ENCODE data around the gene CCDC112. TPM values are rescaled to one million over a fixed set of nuclear protein-coding genes. Genes with fewer than 3 reads are reported as not detected.
"Not testable (repeated sequence)": the region's sequence is repeated elsewhere in the genome, so short reads cannot be mapped to it uniquely, and the experiment has no call there.

The CCDC112 gene
- total and polyA plus RNA-seq, 2 donors (not counting 3 experiments of a cell fraction or from before 2014, with no cell fraction given) = 2.4 to 9.6 TPM

DNA sequence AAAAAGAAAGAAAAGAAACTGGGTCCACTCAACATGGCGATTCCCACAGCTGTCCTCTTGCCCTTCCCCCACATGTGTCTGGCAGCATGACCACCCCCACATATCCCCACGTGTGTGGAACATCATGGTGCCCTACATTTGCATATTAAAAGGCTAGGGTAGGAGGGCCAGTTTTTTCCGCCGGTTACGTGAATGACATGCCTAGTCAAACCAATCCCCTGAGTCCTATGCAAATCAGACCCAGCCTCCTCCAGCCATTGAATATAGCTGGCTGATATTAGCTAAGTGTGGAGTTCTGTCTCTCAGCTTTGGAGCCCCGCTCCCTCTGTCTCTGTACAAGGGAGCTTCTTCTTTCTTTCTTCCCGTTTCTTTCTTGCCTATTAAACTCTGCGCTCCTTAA, 33.0 kb upstream of the CCDC112 start:
- Histone ChIP-seq H3K9ac (replicated peaks; ENCODE audit: extremely low read depth, insufficient read depth, low read length) (no peak overlapping the region), H4K20me1 (replicated peaks; ENCODE audit: control insufficient read depth, extremely low read depth, insufficient read depth, low read length) (no peaks in the 10 kb centered on the region), H3K4me3 (replicated peaks in 1 of 3; ENCODE audit: insufficient read depth in 1 of 3, low read depth in 1 of 3, low read length in 3 of 3) (no peak overlapping the region), H3K79me2 (ENCODE audit: control insufficient read depth, insufficient read depth, low read length) (no peaks in the 10 kb centered on the region), H3K9me1 (replicated peaks; ENCODE audit: control insufficient read depth, extremely low read depth, insufficient read depth, low read length) (no peaks in the 10 kb centered on the region), H3K27me3 (ENCODE audit: control insufficient read depth in 2 of 2, insufficient read depth in 2 of 2, low read length in 2 of 2) (no peaks in the 10 kb centered on the region), H3K9me3 (replicated peaks; ENCODE audit: control insufficient read depth, insufficient read depth, low read length) (no peaks in the 10 kb centered on the region), H3K4me2 (ENCODE audit: insufficient read depth, low read length) (no peak overlapping the region), H3K4me1 (ENCODE audit: control insufficient read depth, extremely low read depth, insufficient read depth, low read length) (no peaks in the 10 kb centered on the region), H2AFZ (ENCODE audit: low read depth, low read length) (no peak overlapping the region), H3K36me3 (ENCODE audit: control insufficient read depth in 2 of 2, extremely low read depth in 1 of 2, insufficient read depth in 2 of 2, low read length in 2 of 2) (no peaks in the 10 kb centered on the region), H3K27ac (ENCODE audit: insufficient read depth, low read depth, low read length) (no peak overlapping the region)
- POLR2A ChIA-PET = no interaction called here
- TF ChIP-seq CTCF (IDR thresholded peaks at IDR 0.05; ENCODE audit: extremely low read depth in 1 of 2, insufficient read depth in 1 of 2, low read depth in 1 of 2, low read length in 2 of 2) = no peak
- TF ChIP-seq FOS (IDR thresholded peaks at IDR 0.05; ENCODE audit: borderline replicate concordance, insufficient read depth, low read length) = no peak
- TF ChIP-seq JUN (IDR thresholded peaks at IDR 0.05; ENCODE audit: borderline replicate concordance, insufficient read depth, insufficient read length, low read depth) = no peak
- TF ChIP-seq POLR2A (IDR thresholded peaks at IDR 0.05; ENCODE audit: low read depth, low read length) = no peak
- dilution Hi-C loops (cut with MboI; ENCODE audit: extremely low pct_ligation_motif_present, low sequenced_read_pairs) (no loop called here), intact Hi-C loops (cut with micrococcal nuclease) (no loop called here)
- CTCF ChIA-PET = no interaction called here
- BruUV-seq (replicated peaks) = no TSS peak
- FAIRE-seq = no peak
- DNase-seq (ENCODE audit: low read depth, low spot score) = no peak

DNA sequence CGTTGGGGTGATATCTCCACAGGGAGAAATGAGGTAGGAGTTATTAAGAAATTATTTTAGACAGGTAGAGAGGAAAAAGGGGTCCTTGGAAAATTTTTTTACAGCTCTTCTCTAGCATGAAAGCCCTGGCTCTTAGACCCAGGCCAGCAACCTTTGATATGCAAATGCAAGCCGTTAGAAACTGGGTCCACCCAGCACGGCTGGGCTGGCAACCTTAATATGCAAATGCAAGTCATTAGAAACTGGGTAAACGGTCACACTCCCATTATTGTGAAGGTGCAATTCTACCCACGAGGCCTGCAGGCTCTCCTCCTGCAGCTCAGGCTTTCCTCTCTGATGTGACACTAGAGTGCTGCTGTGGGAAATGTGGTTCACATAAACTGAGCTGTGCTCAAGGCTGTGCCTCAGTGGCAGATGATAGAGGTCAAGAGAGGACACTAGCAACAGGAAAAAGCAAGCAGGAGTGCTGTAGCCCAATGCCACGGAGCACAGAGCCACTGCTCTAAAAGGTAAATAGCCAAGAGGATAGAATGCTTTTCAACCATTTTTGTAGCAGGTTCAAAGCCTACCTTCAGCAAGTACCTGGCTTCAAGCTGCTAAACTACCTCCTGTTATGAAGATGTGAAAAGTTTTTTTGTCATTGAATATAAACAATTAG, 32.3 kb upstream of the CCDC112 start:
- H3K36me3 ChIP-seq (ENCODE audit: control insufficient read depth in 2 of 2, extremely low read depth in 1 of 2, insufficient read depth in 2 of 2, low read length in 2 of 2); BruUV-seq (replicated peaks); CTCF ChIA-PET; dilution Hi-C loops (cut with MboI; ENCODE audit: extremely low pct_ligation_motif_present, low sequenced_read_pairs); H3K79me2 ChIP-seq (ENCODE audit: control insufficient read depth, insufficient read depth, low read length); H3K27me3 ChIP-seq (ENCODE audit: control insufficient read depth in 2 of 2, insufficient read depth in 2 of 2, low read length in 2 of 2); H3K4me2 ChIP-seq (ENCODE audit: insufficient read depth, low read length); intact Hi-C loops (cut with micrococcal nuclease); H3K9me3 ChIP-seq (replicated peaks; ENCODE audit: control insufficient read depth, insufficient read depth, low read length); H3K9me1 ChIP-seq (replicated peaks; ENCODE audit: control insufficient read depth, extremely low read depth, insufficient read depth, low read length); H3K27ac ChIP-seq (ENCODE audit: insufficient read depth, low read depth, low read length); FAIRE-seq; H3K4me1 ChIP-seq (ENCODE audit: control insufficient read depth, extremely low read depth, insufficient read depth, low read length); H3K9ac ChIP-seq (replicated peaks; ENCODE audit: extremely low read depth, insufficient read depth, low read length); H4K20me1 ChIP-seq (replicated peaks; ENCODE audit: control insufficient read depth, extremely low read depth, insufficient read depth, low read length); POLR2A ChIA-PET; H2AFZ ChIP-seq (ENCODE audit: low read depth, low read length); H3K4me3 ChIP-seq (replicated peaks in 1 of 3; ENCODE audit: insufficient read depth in 1 of 3, low read depth in 1 of 3, low read length in 3 of 3); DNase-seq (ENCODE audit: low read depth, low spot score): not testable (repeated sequence)

Measured in endothelial cell of umbilical vein (primary cell).